GM18526 (cell line): ENCODE measurements around the gene PRMT5.

Experiments used
- POLR2A ChIP-seq: IDR thresholded peaks from 3 replicates; pipeline ENCODE4 v1.6.1; 2011; ENCODE audit not compliant: insufficient read length; ENCODE audit errors: extremely low read depth

The PRMT5 gene

GRCh38 chr14:22929104-22929960, at the start of gene PRMT5:
Gene PRMT5 (minus strand): TSS chr14:22929376. CDS start chr14:22929361, 15 bp downstream.
- peak; percentile 95 for TF ChIP-seq POLR2A

- TF ChIP-seq POLR2A: no peak
These were observed 49.3 kb upstream of the PRMT5 start for GRCh38 chr14:22978487-22978837.

- TF ChIP-seq POLR2A: no peak
These were observed 48.7 kb upstream of the PRMT5 start for GRCh38 chr14:22977684-22978486.

- TF ChIP-seq POLR2A: no peak
These were observed 48.2 kb upstream of the PRMT5 start for GRCh38 chr14:22977434-22977683.

GRCh38 chr14:22976620-22977433, 47.7 kb upstream of the PRMT5 start:
- no peak for TF ChIP-seq POLR2A

GRCh38 chr14:22974530-22975313, 45.5 kb upstream of the PRMT5 start:
- TF ChIP-seq POLR2A: no peak

- no peak for TF ChIP-seq POLR2A
These were observed 44.2 kb upstream of the PRMT5 start for GRCh38 chr14:22973217-22974032.

GRCh38 chr14:22972313-22972930, 43.2 kb upstream of the PRMT5 start:
- TF ChIP-seq POLR2A: no peak

- TF ChIP-seq POLR2A: no peak
These were observed 42.0 kb upstream of the PRMT5 start for GRCh38 chr14:22971152-22971551.

- no peak for TF ChIP-seq POLR2A
These were observed 37.6 kb upstream of the PRMT5 start for GRCh38 chr14:22966783-22967269.

- TF ChIP-seq POLR2A: no peak
These were observed 33.0 kb upstream of the PRMT5 start for GRCh38 chr14:22962061-22962676.

- no peak for TF ChIP-seq POLR2A
These were observed 26.8 kb upstream of the PRMT5 start for GRCh38 chr14:22955702-22956569.

- no peak for TF ChIP-seq POLR2A
These were observed 23.2 kb upstream of the PRMT5 start for GRCh38 chr14:22952418-22952817.
